Trophoblast cell (in vitro differentiated cells and primary cell): ENCODE data around the gene TRPC6.

ENCODE experiments used
- DNase-seq, 2 donors: peaks; one replicate each; pipeline ENCODE4 v3.0.0-alpha.2; 2016
- H2AFZ ChIP-seq: 2 replicates; pipeline ENCODE4 v1.6.1; 2013; ENCODE audit warnings: low read length, moderate library complexity, mild to moderate bottlenecking; ENCODE audit not compliant: insufficient read depth, poor library complexity
- H2AK5ac ChIP-seq: 2 replicates; pipeline ENCODE4 v1.6.1; 2013; ENCODE audit warnings: mild to moderate bottlenecking, low read length
- H2BK120ac ChIP-seq: 2 replicates; pipeline ENCODE4 v1.6.1; 2013; ENCODE audit warnings: low read length, mild to moderate bottlenecking, moderate library complexity; ENCODE audit not compliant: insufficient read depth, poor library complexity
- H2BK12ac ChIP-seq: 2 replicates; pipeline ENCODE4 v1.6.1; 2013; ENCODE audit warnings: mild to moderate bottlenecking, low read length, moderate library complexity
- H2BK5ac ChIP-seq: 2 replicates; pipeline ENCODE4 v1.6.1; 2013; ENCODE audit warnings: low read length, low read depth, moderate library complexity, mild to moderate bottlenecking; ENCODE audit not compliant: poor library complexity
- H3K14ac ChIP-seq: 2 replicates; pipeline ENCODE4 v1.6.1; 2013; ENCODE audit warnings: mild to moderate bottlenecking, low read length
- H3K18ac ChIP-seq: 2 replicates; pipeline ENCODE4 v1.6.1; 2013; ENCODE audit warnings: mild to moderate bottlenecking, low read length
- H3K23ac ChIP-seq: 2 replicates; pipeline ENCODE4 v1.6.1; 2013; ENCODE audit warnings: low read length
- H3K27ac ChIP-seq: 2 replicates; pipeline ENCODE4 v1.5.1; 2013; ENCODE audit warnings: low read depth, mild to moderate bottlenecking, inconsistent platforms, low read length, moderate library complexity
- H3K27me3 ChIP-seq: 2 replicates; pipeline ENCODE4 v1.6.1; 2013; ENCODE audit warnings: inconsistent platforms, mild to moderate bottlenecking, low read length, moderate library complexity; ENCODE audit not compliant: insufficient read depth
- H3K36me3 ChIP-seq, 2 experiments: 1 replicate in 1 of 2; 2 replicates in 1 of 2; pipeline ENCODE4 v1.6.1; 2013; ENCODE audit warnings: low read length in 2 of 2, mild to moderate bottlenecking in 2 of 2, moderate library complexity in 1 of 2; ENCODE audit not compliant: insufficient read depth in 2 of 2, control insufficient read depth in 1 of 2
- H3K4ac ChIP-seq: 2 replicates; pipeline ENCODE4 v1.6.1; 2013; ENCODE audit warnings: low read depth, mild to moderate bottlenecking, low read length, moderate library complexity
- H3K4me1 ChIP-seq, 2 experiments: 1 replicate in 1 of 2; 2 replicates in 1 of 2; pipeline ENCODE4 v1.6.1; 2013; ENCODE audit warnings: low read length in 2 of 2, mild to moderate bottlenecking in 2 of 2, moderate library complexity in 1 of 2; ENCODE audit not compliant: insufficient read depth in 2 of 2, control insufficient read depth in 1 of 2
- H3K4me2 ChIP-seq: 2 replicates; pipeline ENCODE4 v1.6.1; 2013; ENCODE audit warnings: inconsistent platforms, mild to moderate bottlenecking, low read length, moderate library complexity
- H3K4me3 ChIP-seq: 2 replicates; pipeline ENCODE4 v1.5.1; 2013; ENCODE audit warnings: mild to moderate bottlenecking, low read depth, low read length, inconsistent platforms
- H3K79me1 ChIP-seq: one replicate; pipeline ENCODE4 v1.6.1; 2013; ENCODE audit warnings: low read length
- H3K79me2 ChIP-seq: 2 replicates; pipeline ENCODE4 v1.6.1; 2013; ENCODE audit warnings: low read length, mild to moderate bottlenecking; ENCODE audit not compliant: control insufficient read depth, insufficient read depth, poor library complexity
- H3K9ac ChIP-seq: 2 replicates; pipeline ENCODE4 v1.6.1; 2013; ENCODE audit warnings: mild to moderate bottlenecking, low read length
- H3K9me3 ChIP-seq: 2 replicates; pipeline ENCODE4 v1.6.1; 2013; ENCODE audit warnings: low read depth, mild to moderate bottlenecking, control low read depth, inconsistent platforms, low read length; ENCODE audit not compliant: insufficient read depth
- H4K12ac ChIP-seq: 2 replicates; pipeline ENCODE4 v1.6.1; 2013; ENCODE audit warnings: low read depth, mild to moderate bottlenecking, low read length, moderate library complexity
- H4K8ac ChIP-seq: 2 replicates; pipeline ENCODE4 v1.6.1; 2013; ENCODE audit warnings: low read depth, mild to moderate bottlenecking, low read length, moderate library complexity
- H4K91ac ChIP-seq: one replicate; pipeline ENCODE4 v1.6.1; 2013; ENCODE audit warnings: low read depth, mild to moderate bottlenecking, low read length, moderate library complexity
- WGBS: extraction: QIAGEN DNeasy Blood & Tissue Kit; methylation state at CpG from one replicate; pipeline ENCODE4 v1.1.7; 2013; ENCODE audit warnings: missing lambda C conversion rate; ENCODE audit not compliant: insufficient read length, insufficient coverage; ENCODE audit errors: extremely low coverage; 5-methylcytosine and 5-hydroxymethylcytosine counted together

TRPC6 gene

GRCh38 chr11:101576456-101576855, 7.4 kb downstream of the TRPC6 start:
- Histone ChIP-seq H2BK120ac (no peak overlapping the region), H3K27ac (no peak overlapping the region), H4K8ac (no peak overlapping the region), H2BK12ac (no peak overlapping the region), H3K4ac (no peak overlapping the region), H3K9ac (no peak overlapping the region), H3K79me2 (no peaks in the 10 kb centered on the region), H3K36me3 (no peaks in the 10 kb centered on the region), H3K79me1 (no peaks in the 10 kb centered on the region), H4K91ac (no peak overlapping the region), H3K27me3 (no peaks in the 10 kb centered on the region), H2AFZ (no peak overlapping the region), H3K23ac (no peak overlapping the region), H2BK5ac (no peak overlapping the region), H4K12ac (no peak overlapping the region), H3K4me3 (no peak overlapping the region), H3K4me1 (no peaks in the 10 kb centered on the region), H3K9me3 (no peaks in the 10 kb centered on the region), H2AK5ac (no peak overlapping the region), H3K14ac (no peak overlapping the region), H3K4me2 (no peak overlapping the region), H3K18ac (no peak overlapping the region)
- DNase-seq: no peak

GRCh38 chr11:101574886-101575285, 8.9 kb downstream of the TRPC6 start:
- Histone ChIP-seq H3K36me3 (no peaks in the 10 kb centered on the region), H3K9ac (no peak overlapping the region), H3K27me3 (no peaks in the 10 kb centered on the region), H2AK5ac (no peak overlapping the region), H3K4me2 (no peak overlapping the region), H4K8ac (no peak overlapping the region), H3K9me3 (no peaks in the 10 kb centered on the region), H3K23ac (no peak overlapping the region), H3K18ac (no peak overlapping the region), H2BK12ac (no peak overlapping the region), H3K27ac (no peak overlapping the region), H3K4ac (no peak overlapping the region), H2BK5ac (no peak overlapping the region), H3K79me1 (no peaks in the 10 kb centered on the region), H3K4me3 (no peak overlapping the region), H3K79me2 (no peaks in the 10 kb centered on the region), H2BK120ac (no peak overlapping the region), H2AFZ (no peak overlapping the region), H3K14ac (no peak overlapping the region), H4K12ac (no peak overlapping the region), H4K91ac (no peak overlapping the region), H3K4me1 (no peaks in the 10 kb centered on the region)
- no CpG with 5 or more reads among the region's 1 CpG for WGBS
- DNase-seq: no peak

- Histone ChIP-seq H3K27me3 (no peaks in the 10 kb centered on the region), H3K27ac (no peak overlapping the region), H3K79me1 (no peaks in the 10 kb centered on the region), H4K8ac (no peak overlapping the region), H4K12ac (no peak overlapping the region), H3K4me3 (no peak overlapping the region), H3K14ac (no peak overlapping the region), H3K18ac (no peak overlapping the region), H3K4me1 (no peaks in the 10 kb centered on the region), H3K9me3 (no peaks in the 10 kb centered on the region), H2BK120ac (no peak overlapping the region), H3K9ac (no peak overlapping the region), H4K91ac (no peak overlapping the region), H3K4me2 (no peak overlapping the region), H2BK5ac (no peak overlapping the region), H2BK12ac (no peak overlapping the region), H3K4ac (no peak overlapping the region), H2AK5ac (no peak overlapping the region), H3K36me3 (no peaks in the 10 kb centered on the region), H2AFZ (no peak overlapping the region), H3K79me2 (no peaks in the 10 kb centered on the region), H3K23ac (no peak overlapping the region)
- WGBS: no CpG with 5 or more reads among the region's 5 CpGs
- no peak for DNase-seq
Observed at GRCh38 chr11:101567071-101567470, 16.7 kb downstream of the TRPC6 start.

GRCh38 chr11:101566626-101567025, 17.2 kb downstream of the TRPC6 start:
- Histone ChIP-seq H3K4me1 (no peaks in the 10 kb centered on the region), H4K12ac (no peak overlapping the region), H3K27ac (no peak overlapping the region), H2AFZ (no peak overlapping the region), H3K9ac (no peak overlapping the region), H3K4ac (no peak overlapping the region), H2BK120ac (no peak overlapping the region), H3K36me3 (no peaks in the 10 kb centered on the region), H3K14ac (no peak overlapping the region), H3K4me3 (no peak overlapping the region), H3K79me2 (no peaks in the 10 kb centered on the region), H2BK12ac (no peak overlapping the region), H3K27me3 (no peaks in the 10 kb centered on the region), H2BK5ac (no peak overlapping the region), H3K23ac (no peak overlapping the region), H3K18ac (no peak overlapping the region), H3K4me2 (no peak overlapping the region), H3K79me1 (no peaks in the 10 kb centered on the region), H4K8ac (no peak overlapping the region), H3K9me3 (no peaks in the 10 kb centered on the region), H4K91ac (no peak overlapping the region), H2AK5ac (no peak overlapping the region)
- DNase-seq: no peak
- WGBS: no CpG with 5 or more reads among the region's 8 CpGs
